ENCODE measurements around the gene B3GNT3.

The B3GNT3 gene

DNA sequence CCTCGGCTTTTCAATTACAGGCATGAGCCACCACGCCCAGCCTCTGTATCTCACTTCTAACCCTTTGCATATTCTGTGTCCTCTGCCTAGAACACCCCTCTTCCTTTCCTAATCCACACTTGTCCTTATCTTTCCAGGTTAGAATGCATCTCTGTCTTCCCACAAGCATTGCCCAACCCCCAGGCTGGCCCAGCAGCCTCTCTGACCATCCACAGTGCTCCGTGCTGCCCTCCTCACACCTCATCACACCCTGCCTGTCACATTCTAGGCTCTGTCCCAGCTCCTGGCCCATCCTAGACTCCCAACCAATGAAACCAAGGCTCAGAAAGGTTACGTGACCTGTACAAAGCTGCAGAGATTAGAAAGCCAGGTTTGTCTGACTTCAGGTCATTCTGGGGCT is 41.6 kb downstream of the B3GNT3 start:
- no peak for DNase-seq

DNA sequence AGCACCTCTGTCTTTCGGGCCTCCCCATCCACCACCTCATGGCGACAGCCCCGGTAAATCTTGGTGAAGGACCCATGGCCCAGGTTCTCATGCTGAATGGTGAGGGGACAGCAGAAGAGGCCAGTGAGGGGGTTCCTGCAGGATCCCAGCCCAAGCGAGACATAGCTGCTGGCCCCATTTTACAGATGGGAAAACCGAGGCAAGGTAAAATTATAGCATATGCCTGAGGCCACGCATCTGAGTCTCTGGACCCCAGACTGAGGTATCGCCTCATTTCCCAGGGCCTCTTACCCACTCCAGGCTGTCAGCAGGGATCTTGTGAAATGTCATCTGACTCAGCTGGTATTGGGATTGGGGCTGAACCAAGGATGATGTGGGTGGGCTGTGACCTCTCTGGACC is 43.0 kb downstream of the B3GNT3 start:
- DNase-seq: no peak

DNA sequence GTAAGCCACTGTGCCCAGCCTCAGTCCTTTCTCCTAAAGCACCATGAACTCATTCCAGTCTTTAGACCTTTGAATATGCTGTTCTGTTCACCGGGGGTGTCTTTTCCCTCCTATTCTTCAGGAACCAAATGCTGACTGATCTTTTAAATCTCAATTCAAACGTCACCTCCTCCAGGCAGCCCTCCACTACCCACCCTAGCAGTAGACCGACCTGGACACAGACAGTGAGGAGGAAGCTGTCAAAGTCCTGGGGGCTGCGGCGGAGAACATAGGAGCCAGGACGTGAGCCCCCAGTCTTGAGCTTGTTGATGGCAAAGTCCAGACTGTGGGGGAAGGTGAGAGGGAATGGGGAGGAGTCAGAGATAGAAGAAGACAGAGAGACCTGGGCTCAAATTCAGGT is 45.1 kb downstream of the B3GNT3 start:
- no peak for DNase-seq

DNA sequence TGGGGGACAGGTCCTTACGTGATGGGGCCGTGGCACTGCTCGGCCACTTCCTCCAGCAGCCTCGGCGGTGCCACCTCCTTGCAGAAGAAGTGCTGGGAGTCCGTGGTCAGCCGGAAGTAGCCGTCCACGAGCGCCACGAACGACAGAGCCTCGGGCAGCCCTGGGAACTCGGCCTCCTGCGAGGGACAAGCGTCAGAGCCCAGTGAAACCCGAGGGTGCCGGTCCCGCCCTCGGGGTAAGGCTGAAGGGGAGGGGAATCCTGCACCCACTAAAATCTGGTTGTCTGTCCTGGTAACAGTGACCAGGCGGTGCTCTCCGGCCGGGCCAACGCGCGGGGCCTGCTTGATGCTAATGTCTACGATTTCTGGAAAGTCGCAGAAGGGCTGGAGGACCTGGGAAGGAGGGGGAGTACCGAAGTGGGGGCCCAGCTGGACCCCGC is 46.5 kb downstream of the B3GNT3 start:
- DNase-seq: no peak

DNA sequence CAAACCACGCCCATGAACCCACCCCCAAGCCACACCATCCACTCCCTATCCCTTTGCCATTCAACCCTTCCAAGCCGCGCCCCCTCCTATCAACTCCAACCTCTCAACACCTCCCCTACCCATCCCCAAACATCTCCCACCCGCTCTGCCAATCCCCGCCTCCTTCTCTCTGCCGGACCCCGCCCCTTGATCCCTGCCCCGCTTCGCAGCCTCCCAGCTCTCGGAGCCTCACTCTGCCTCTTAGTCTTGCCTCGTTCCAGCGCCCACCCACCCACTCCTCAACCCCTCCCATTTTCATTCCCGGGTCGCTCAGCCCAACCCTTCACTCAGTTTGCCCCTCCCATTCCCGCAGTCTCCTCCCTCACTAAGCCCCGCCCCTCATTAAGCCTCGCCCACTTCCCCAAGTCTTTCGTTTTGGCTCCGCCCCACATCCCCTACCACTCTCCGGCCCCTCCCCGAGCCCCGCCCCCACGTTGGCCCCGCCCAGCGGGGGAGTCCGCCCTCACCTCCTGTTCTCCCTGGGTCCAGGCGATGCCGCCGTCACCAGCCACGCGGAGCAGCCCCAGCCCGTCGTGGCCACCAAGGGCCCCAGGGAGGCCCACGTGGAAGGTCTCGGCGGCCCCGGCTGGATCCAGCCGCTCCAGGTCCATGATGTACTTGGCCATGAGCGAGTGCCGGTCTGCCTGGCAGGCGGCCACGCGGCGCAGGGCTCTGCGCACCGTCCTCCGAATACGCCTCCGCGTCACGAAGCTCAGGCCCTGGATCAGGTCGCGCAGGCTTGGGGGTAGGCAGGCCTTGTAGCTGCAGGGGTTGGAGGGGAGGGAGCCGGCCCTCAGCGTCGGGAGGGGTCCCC is 47.1 kb downstream of the B3GNT3 start:
- DNase-seq: no peak

DNA sequence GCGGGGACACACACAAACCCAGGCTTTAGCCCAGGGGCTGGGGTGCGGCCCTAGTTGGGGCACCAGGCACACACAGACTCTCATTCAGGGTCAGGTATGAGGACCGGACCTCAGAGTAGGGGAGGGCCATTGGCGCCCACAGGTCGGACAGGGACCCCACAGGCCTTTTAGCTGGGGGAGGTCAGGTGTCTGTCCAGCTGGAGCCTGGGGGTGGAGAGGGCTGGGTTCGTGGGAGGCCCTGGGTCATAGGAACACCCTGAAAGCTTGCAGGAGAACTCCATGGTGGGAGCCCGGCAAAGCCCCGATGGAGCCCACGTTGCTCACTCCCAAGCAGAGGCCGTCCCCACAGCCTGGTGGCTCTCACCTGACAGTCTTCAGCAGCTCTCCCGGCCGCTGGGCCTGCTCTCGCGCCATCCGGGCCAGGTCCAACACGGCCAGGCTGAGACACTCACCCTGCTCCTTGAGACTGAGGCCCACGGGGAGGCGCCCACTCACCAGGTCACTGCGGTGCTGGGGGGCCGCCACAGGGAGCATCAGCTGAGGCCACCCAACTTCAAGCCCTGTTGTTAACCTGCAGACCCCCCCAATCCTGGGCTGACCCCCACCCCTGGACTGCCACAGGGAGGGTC is 47.8 kb downstream of the B3GNT3 start:
- DNase-seq: no peak

DNA sequence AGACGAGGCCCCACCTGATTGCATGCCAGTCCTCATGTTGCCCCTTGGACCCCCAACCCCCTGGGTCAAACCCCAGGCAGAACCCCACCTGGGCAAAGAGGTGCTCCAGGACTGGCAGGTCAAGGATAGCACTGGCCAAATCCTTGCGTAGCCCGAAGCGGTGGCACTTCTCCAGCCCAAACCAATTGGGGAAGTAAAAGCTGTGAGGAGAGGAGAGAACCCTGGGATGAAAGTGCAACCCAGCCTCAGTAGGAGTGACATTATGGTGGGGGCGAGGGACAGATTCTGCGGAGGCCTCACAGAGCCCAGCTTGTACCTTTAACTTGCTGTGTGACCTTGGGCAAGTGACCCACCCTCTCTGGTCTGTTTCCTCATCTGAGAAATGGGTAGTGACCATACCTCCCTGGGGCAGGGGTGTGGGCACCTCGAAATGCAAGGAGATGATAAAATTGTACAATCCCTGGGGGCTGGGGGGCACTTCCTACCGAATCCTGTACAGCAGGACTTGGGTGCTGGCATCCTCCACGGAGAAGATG is 48.4 kb downstream of the B3GNT3 start:
- no peak for DNase-seq

DNA sequence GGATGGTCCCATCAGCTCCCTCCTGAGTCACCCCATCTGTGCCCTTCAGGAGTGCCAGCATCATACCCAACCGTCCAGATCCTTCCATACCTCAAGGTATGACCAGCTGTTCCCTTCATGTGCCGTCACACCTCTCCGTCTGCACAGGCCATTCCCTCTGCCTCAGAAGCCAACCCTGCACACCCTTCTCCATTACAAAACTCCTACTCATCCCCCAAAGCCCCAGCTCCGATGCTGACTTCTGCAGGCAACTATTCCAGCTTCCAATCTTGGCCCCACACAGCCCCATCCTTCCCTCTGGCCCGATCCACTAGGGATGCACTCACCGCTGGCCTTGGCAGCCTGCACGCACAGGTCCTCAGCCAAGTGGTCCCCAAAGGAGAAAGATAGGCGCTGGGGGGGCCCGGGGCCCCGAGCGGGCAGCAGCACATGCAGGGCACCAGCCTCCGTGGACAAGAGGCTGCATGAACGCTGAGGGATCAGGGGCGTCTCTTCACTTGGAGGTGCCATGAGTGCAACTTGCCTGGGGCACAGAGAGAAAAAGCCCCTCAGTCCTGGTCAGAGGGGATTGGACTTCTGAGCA is 49.1 kb downstream of the B3GNT3 start:
- DNase-seq: no peak

DNA sequence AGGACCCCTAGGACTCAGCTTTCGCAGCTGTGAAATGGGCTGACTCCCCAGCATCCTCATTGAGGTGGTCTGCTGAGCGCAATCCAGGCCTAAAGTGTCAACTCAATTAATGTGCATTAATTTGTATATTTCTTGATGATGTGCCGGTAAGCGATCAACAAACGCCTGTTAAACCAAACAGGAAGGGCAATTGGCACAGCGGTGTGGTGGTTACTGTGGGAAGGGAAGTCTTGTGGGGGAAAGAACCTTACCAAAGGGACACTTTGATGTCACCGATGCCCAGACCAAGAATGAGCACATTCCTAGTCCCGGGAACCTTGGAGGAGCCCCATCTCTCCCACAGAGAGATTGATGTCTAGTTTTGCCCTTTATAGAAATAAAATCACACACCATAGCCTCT is 51.2 kb downstream of the B3GNT3 start:
- DNase-seq: no peak

DNA sequence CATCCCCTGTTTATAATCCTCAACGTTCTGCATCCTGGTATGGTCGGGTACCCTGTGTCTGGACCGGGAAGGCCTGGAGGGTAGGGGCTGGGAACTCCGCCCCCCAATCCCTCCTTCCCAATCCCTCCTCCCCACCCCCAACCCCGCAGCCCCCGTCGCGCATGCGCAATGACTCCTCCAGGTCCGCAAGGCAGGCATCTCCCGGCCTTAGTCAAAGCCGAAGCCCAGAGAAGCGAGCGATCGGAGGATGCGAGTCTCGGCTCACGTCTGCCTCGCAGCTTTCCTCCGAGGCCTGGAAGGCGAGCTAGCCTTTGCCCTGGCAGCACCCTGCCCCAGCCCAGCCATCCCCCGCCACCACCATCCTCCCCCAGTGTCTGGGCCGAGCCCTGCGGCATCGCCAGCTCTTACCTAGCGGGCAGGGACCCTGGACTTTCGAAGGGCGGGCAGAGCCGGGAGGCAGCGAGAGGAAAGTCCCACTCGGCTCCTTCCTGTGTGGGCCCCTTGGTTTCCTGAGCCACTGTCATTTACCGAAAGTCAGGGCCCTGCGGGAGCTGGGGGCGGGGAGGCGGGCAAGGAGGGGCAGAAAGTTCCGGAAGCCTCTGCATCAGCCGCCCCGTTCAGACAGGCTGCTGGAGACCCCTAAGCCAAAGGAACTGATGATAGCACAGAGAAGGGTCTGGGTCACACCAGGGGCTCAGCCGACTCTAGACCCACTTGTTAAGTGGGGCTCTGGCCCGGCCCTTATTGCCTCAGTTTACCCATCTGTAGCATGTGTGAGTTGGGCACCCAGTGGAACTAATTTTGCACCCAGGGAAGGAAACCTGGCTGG is 52.8 kb downstream of the B3GNT3 start, which contains the start of gene JAK3:
Gene JAK3, minus strand, starts transcription at position 445 of the 829 bp plus-strand sequence. CDS start 3,565 bp downstream, outside the sequence.
- no peak for DNase-seq

DNA sequence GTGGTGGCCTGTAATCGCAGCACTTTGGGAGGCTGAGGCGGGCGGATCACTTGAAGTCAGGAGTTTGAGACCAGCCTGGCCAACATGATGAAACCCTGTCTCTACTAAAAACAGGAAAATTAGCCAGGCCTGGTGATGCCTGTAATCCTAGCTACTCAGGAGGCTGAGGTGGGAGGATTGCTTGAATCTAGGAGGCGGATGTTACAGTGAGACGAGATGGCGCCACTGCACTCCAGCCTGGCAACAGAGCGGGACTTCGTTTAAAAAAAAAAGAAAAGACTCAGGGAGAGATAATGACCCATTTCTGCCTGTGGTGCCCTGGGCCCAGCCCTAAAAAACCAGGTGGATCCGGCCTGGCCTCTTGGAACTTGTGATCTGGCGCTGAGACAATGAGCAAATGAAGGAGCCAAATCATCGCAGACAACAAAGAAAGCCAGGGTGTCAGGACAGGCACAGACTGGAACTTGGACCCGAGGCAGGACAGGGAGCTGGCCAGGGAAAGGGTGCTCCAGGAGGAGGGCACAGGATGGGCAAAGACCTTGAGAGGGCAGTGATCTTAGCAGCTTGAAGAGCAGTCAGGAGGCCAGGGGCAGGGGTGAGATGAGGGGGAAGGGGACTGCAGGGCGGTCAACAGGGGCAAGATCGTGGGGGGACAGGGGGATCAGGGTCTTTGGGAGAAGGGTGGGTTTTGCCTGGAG is 53.8 kb downstream of the B3GNT3 start:
- DNase-seq: no peak

DNA sequence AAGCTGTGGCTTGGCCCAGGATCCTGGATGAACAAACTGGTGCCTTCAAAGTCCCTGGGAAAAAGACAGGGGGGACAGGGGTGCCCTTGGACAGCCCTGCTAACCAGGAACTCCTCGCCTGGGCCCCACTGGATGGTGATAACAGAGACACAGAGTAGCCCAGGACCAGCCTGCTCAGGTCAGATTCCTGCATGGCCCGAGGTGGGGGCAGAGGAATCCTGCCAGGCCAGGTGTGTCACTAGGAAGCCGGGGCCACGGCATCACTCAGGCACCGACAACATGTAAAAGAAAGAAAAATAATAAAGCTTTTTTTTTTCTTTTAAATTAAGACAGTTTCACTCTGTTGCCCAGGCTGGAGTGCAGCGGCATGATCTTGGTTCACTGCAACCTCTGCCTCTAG is 59.1 kb downstream of the B3GNT3 start:
- no peak for DNase-seq

DNA sequence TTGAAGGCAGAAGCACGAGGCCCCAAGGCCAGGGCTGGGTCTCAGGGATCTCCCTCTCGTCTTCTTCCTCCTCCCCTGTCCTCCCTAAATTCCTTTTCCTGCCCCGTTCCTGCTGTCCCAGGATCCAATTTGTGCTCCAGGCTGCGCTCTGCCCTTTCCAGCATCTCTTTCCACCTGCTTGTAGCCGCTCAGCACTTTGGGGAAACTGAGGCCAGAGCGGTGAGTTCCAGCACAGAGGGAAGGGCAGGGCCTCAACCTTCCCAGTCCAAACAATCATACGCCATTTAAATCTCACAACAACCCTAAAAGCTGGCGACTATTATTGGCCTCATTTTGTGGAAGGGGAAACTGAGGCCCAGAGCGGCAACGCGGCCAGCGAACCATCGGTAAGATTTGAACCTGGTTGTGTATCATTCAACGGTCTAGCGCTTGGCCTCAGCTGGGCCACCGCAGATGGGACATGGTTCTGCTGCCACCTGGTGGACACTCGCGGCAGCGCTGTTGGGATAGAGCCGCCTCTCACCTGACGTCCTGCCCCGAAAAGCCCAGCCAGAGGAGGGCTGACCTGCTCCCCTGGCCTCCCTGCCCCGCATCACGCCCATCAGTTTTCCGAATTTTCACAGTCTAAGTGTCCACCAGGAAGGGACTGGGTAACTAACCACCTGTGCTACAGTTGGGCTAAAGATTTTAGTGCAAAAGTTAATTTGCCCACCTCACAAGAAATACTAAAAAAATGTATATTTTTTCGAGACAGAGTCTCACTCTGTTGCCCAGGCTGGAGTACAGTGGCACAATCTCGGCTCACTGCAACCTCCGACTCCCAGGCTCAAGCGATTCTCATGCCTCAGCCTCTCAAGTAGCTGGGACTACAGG is 60.6 kb downstream of the B3GNT3 start:
- DNase-seq: peak; percentile 14

DNA sequence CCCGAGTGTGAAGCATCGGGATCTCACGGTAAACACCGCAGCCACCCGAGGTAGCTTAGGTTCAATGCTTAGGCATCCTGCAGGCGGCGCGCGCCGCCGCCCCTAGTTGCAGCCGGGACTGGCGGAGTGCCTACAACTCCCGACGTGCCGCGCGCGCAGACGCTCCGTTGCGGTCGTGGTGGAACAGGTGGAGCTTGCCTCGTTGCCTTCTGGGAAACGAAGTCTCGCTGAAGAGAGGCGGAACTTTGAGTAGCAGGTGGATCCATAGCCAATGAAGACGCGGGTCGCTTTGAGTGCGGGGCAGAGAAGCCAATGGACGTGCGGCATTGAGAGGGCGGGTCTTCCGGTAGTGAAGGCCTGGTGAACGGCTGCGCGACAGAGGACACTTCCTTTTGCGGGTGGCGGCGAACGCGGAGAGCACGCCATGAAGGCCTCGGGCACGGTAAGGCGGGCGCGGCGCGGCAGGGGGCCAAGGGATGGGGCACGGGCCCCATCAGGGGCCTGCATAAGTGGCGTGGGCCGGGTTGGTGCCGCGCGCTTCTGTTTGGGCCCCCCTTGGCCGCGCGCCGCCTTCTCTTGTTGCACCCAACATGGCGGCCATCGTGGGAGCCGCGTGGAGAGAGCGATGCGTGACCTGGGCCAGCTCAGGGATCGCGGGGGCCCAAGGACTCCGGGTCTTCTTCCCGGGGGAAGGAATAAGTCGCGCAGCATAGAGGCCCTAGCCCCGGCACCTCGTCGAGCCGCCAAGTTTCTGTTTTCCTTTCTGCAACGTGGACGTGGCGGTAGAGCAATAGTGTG is 64.8 kb downstream of the B3GNT3 start, which contains the start of gene RPL18A:
Gene RPL18A, plus strand, starts transcription at position 378 of the 798 bp plus-strand sequence. Its CDS starts 47 bp downstream, at position 425.
- peak; percentile 98 for DNase-seq

DNA sequence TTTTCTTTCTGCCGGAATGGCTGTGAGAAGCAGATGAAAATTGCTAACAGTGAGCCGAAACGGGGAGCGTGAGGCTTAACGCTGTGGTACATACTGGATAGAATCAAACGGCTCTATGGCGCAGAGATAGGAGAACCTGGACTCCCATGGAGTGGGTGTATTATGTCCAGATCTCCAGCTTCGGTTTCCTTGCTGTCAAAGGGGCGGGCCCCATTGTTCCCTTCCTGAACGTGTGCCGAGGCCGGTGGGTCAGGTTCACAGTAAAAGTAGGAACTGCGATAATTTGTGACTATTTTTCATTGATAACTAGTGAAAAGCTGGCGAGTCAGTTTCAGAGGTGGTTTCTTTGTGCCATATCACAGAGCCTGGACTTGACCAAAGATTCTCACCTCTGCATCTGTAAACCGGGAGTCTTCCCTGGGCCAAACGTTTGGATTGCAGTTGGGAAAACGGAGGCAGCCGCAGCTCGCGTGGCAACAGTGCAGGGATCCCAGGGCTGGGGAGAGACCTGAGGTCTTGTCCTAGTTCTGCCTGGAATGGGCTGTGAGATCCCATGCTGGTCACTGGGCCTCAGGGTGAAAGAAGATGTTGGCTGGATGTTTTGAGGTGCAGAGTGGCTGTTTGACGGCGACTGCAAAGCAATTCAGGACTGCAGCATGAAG is 65.5 kb downstream of the B3GNT3 start:
- no peak for DNase-seq

DNA sequence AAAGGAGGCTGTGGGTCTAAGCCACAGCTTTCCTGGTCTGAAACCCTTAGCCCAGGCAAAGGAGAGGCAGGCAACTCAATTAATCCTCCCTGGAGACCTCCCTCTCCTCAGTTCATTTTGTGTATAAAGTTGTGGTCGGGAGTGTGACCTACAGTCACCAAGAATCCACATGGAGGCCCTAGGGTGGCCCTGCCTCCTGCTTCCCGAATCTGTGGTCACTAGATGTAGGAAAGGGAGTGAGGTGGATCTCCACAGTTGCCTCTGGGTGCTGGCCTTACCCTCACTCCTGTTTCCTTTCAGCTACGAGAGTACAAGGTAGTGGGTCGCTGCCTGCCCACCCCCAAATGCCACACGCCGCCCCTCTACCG is 66.0 kb downstream of the B3GNT3 start:
- no peak for DNase-seq

DNA sequence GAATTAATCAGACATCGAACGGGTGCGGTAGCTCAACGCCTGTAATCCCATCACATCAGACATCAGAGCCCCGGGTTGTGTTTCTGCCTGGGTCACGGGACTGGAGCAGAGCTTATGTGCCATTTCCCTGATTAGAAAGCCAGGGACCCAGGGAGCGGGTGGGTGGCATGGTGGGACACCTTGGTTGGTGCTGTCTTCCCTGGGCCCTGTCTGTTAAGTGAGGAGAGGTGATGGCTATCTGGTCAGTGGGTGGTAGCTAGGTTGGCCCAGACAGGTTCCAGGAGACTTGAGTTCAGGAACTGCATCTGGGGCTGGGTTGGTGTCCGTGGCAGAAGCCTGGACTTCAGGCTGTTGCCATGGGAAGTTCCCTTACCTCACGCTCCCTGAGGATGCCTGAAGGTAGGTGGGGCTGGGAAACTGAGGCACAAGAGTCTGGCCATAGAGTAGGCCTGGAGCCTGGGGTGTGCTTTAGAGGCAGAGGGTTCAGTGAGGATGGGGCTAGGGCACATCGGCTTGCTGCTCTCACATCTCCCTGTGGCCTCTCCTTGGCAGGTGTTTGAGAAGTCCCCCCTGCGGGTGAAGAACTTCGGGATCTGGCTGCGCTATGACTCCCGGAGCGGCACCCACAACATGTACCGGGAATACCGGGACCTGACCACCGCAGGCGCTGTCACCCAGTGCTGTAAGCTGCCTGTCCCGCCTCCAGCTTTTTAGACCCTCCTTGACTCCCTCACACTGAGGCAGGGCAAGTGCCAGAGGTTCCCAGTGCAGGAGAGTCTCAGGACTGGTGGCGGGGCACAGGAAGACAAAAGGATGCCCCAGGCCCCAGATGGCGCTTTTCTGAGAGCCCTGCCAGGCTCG is 66.8 kb downstream of the B3GNT3 start:
- DNase-seq: no peak

DNA sequence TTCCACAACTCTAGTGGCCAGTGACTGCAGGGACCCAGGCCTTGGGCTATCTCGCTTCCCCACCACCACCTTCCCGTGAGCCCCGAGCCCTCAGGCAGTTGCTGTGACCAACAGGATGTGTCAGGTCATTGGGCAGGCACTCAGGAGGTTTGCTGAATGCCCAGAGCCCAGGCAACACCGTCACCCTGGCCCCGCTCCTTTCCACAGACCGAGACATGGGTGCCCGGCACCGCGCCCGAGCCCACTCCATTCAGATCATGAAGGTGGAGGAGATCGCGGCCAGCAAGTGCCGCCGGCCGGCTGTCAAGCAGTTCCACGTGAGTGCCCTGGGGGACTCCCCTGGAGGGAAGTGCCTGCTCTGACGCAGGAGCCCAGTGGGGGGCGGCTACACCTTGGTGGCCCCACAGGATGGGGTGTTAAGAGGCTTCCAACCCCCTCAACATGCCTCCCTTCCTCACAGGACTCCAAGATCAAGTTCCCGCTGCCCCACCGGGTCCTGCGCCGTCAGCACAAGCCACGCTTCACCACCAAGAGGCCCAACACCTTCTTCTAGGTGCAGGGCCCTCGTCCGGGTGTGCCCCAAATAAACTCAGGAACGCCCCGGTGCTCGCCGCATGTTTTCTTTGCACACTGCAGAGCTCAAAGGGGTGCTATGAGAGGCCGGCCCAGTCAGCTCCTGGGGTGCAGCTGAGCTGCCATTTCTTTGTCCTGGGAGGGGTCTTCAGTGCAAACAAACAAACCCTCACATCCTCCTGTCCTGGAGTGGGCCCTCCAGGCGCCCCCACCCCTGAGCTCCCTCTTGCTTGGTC is 68.0 kb downstream of the B3GNT3 start:
- no peak for DNase-seq

All from NCI-H2081 treated with DMSO at 0.1 percent for 48 hours (cell line).